ENCODE results near the gene PNMA8A. TPM values are rescaled to one million over a fixed set of nuclear protein-coding genes. Genes with fewer than 3 reads are reported as not detected.

PNMA8A gene
- total RNA-seq, 4 donors from 2014 or later = 0.38 TPM; not detected in 3

DNA sequence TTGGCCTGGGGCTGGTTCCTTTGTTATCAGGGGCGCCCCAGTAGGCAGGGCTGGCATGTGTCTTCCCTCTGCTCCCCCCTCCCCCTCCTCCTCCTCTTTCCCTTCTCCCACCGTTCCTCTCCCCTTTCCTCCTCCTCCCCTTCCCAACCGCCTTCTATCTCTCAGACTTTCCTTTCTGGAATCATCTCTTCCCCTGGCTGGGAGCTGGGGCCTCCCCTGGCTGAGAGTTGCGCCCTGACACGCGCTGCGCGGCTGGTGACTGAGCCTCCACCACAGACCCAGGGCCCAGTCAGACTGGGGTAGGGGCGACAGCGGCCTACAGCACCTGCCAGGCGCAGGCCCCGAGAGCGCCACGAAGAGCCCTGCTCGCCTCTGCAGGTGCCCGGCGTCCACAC, 21.5 kb upstream of the PNMA8A start:
- H3K4me3 ChIP-seq = peak overlapping the region; percentile 22 to 56 (median 46)
- H3K4me1 ChIP-seq = peaks cover 15 to 62% (median 34%) of the 10 kb centered on the region in 3 donors
- intact Hi-C loops (cut with DNase I) = no loop called here
- 35 to 42% methylated on average over 2 to 3 of the region's 17 CpGs for WGBS, 2 donors
- no peaks in the 10 kb centered on the region for H3K36me3 ChIP-seq
- peaks cover 5 to 80% (median 11%) of the 10 kb centered on the region in 4 donors for H3K27me3 ChIP-seq
- peak overlapping the region in 3 of 4 donors; percentile 13 to 57 (median 45) for H3K27ac ChIP-seq
- TF ChIP-seq POLR2A (IDR thresholded peaks at IDR 0.05) (no peak), CTCF (IDR thresholded peaks at IDR 0.05) (no peak)
- H3K9me3 ChIP-seq = no peaks in the 10 kb centered on the region
- no peak for DNase-seq

DNA sequence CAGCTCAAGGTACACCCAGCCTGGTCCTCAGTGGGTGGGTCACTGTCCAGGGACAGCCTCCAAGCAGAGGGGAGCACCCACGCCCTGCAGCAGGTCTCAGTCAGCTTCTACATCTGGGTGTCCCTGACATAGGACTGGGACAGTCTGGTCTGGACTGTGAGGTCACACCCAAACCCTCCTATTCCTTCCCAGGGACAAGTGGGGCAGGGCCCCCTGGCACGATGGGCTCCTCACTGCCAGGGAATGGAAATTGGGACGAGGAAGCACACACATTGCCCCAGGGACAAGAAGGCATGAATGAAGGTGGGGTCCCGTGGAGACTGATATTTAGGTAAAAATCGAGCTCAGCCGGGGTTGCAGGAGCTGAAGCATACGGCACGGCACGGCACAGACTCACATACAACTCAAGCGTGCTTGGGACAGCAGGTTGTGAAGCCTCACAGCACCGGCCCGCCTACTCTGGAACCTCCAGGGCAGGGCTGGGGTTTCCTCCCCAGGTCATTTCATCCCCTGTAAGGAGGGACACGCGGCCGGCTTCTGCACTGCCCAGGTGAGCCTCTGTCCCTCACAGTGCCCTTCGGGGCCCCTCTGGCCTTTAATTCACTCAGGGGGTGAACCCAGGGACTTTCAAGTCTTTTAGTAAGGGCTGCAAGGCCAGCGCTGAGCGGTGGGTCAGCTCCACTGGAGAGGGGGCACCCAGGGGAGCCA, 20.8 kb upstream of the PNMA8A start:
- no peak for DNase-seq
- no peak overlapping the region for H3K27ac ChIP-seq
- intact Hi-C loops (cut with DNase I) = no loop called here
- TF ChIP-seq CTCF (IDR thresholded peaks at IDR 0.05) (no peak), POLR2A (IDR thresholded peaks at IDR 0.05) (no peak)
- H3K27me3 ChIP-seq = peaks cover 5 to 87% (median 13%) of the 10 kb centered on the region in 4 donors
- WGBS, 2 donors = 57 to 80% methylated on average over 1 to 2 of the region's 18 CpGs
- peaks cover 22 to 69% (median 40%) of the 10 kb centered on the region in 3 donors for H3K4me1 ChIP-seq
- no peaks in the 10 kb centered on the region for H3K36me3 ChIP-seq
- no peak overlapping the region for H3K4me3 ChIP-seq
- no peaks in the 10 kb centered on the region for H3K9me3 ChIP-seq

- Histone ChIP-seq H3K4me1 (peaks cover 22 to 69% (median 39%) of the 10 kb centered on the region in 3 donors), H3K27ac (no peak overlapping the region), H3K36me3 (no peaks in the 10 kb centered on the region), H3K4me3 (no peak overlapping the region), H3K27me3 (peaks cover 5 to 100% (median 15%) of the 10 kb centered on the region in 4 donors), H3K9me3 (no peaks in the 10 kb centered on the region)
- 80% methylated on average over 9 of the region's 9 CpGs; no CpG with 5 or more reads in 1 of the 2 donors for WGBS, 2 donors
- TF ChIP-seq CTCF (IDR thresholded peaks at IDR 0.05) (no peak), POLR2A (IDR thresholded peaks at IDR 0.05) (no peak)
- intact Hi-C loops (cut with DNase I) = no loop called here
- DNase-seq = no peak
These were observed 19.4 kb upstream of the PNMA8A start for GRCh38 chr19:46490774-46491173.

DNA sequence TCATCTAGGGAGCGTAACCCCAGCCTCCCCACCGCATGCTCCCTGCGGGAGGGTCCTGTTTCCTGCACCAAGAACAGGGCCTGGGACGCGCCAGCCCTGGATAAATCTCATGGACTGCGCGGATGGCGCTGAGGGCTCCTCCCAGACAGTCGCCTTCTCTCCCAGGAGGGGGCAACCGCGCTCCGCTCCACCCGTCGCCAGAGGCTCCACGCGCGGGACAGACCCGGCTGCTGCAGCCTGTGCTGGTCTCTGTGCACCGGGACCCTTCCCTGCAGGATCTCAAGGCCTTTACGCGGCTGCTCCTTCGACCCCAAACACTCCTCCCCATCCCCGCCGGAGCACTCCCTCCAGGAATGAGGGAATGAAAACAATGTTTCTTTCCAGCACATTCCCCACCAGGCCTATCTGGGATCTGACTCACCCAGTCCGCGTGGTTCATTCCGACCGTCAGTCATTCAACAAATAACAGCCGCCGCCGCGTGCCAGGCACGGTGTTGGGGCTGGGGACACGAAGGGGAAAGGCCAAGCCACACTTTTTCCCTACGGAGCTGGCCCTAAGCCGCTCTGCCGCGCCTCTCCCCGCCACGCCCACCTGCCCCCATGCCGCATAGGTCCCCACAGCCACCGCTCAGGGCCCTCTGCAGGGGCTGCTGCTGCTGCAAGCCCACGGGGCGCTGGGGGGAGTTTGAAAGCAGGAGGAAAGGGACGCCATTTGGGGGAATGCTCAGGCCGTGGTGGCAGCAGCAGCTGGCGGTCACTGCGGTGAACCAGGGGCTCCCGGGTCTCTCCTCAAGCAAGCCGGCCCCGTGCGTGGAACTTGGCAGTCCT, 18.3 kb upstream of the PNMA8A start:
- no peaks in the 10 kb centered on the region for H3K36me3 ChIP-seq
- H3K27ac ChIP-seq = no peak overlapping the region
- intact Hi-C loops (cut with DNase I) = loop anchor here (5.0 kb wide), 1 partner anchor 87 kb away; no protein-coding TSS in a partner anchor
- no peak for DNase-seq
- peak in 2 of 6 experiments; percentile 10 to 17 for TF ChIP-seq CTCF (IDR thresholded peaks at IDR 0.05)
- TF ChIP-seq POLR2A (IDR thresholded peaks at IDR 0.05) = no peak
- peaks cover 16 to 58% (median 30%) of the 10 kb centered on the region in 3 donors for H3K4me1 ChIP-seq
- H3K9me3 ChIP-seq = no peaks in the 10 kb centered on the region
- WGBS, 2 donors = 22 to 26% methylated on average over 13 to 29 of the region's 52 CpGs
- peaks cover 5 to 100% (median 15%) of the 10 kb centered on the region in 4 donors for H3K27me3 ChIP-seq
- peak overlapping the region in 2 of 4 donors; percentile 9 to 35 for H3K4me3 ChIP-seq

DNA sequence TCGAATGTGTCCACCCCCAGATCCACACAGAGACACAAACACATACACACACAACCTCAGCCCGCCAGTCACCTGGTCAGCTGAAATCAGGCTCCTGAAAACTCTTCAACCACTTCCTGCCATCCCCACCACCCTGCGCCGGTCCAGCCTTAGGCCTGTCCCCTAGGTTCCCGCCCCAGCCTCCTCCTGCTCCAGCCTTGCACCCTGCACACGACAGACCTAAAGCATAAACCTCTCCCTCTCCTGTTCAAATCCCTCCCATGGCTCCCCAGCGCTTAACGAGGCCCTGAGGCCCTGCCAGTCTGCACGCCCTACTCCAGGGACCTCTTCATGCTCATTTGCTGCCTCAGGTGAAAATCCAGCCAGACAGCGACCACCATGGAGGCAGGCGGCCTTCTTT, 17.2 kb upstream of the PNMA8A start:
- Histone ChIP-seq H3K36me3 (no peaks in the 10 kb centered on the region), H3K9me3 (no peaks in the 10 kb centered on the region), H3K4me3 (no peak overlapping the region), H3K4me1 (peaks cover 16 to 48% (median 25%) of the 10 kb centered on the region in 3 donors), H3K27me3 (peaks cover 5 to 97% (median 15%) of the 10 kb centered on the region in 4 donors), H3K27ac (no peak overlapping the region)
- DNase-seq = no peak
- WGBS, 2 donors = 34 to 40% methylated on average over 4 to 9 of the region's 11 CpGs
- intact Hi-C loops (cut with DNase I) = loop anchor here (5.0 kb wide), 1 partner anchor 86 kb away; no protein-coding TSS in a partner anchor
- TF ChIP-seq CTCF (IDR thresholded peaks at IDR 0.05) (no peak), POLR2A (IDR thresholded peaks at IDR 0.05) (no peak)

Data from esophagus squamous epithelium (tissue), 5 donors.